ENCODE measurements around the gene UGT1A4.

UGT1A4 gene

DNA sequence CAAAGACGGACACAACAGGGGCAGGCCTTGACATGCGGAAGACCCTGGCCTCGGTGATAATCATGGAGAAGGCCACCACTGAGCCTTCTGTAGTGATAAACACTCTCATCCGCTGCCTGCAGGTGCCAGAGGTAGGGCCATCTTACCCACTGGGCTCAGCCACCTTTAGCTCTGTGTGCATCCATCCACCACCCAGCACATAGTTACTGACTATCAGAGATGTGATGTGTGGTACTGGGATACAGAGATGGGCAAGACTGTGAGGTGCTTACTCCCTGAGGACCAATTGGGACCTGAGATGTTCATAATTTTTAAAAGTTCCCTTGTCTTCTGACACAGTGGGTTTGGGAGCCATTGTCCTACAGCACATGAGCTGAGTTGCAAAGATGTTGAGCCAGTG is 61.2 kb downstream of the UGT1A4 start:
- Mint-ChIP-seq H3K4me1 (no peaks in the 10 kb centered on the region), H3K36me3 (no peaks in the 10 kb centered on the region), H3K9me3 (peaks cover 11% of the 10 kb centered on the region), H3K27ac (no peak overlapping the region), H3K4me3 (no peak overlapping the region)
- peak; percentile 28 for ATAC-seq
- no peak for DNase-seq (ENCODE audit: low spot score in 2 of 2)

DNA sequence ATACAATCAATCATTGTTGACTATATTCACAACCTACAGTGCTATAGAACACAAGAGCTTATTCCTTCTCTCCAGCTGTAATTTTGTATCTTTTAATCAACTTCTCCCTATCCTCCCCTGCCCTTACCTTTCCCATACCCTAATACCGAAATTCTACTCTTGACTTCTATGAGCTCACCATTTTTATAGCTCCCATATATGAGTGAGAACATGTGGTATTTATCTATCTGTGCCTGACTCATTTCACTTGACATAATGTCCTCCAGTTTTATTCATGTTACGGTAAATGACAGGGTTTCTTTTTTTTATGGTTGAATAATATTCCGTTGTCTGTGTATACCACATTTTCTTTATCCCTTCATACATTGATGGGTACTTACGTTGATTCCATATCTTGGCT is 62.2 kb downstream of the UGT1A4 start:
- no peaks in the 10 kb centered on the region for H3K4me1 Mint-ChIP-seq
- no peak overlapping the region for H3K27ac Mint-ChIP-seq
- no peaks in the 10 kb centered on the region for H3K36me3 Mint-ChIP-seq
- H3K4me3 Mint-ChIP-seq, result no peak overlapping the region
- peaks cover 10% of the 10 kb centered on the region for H3K9me3 Mint-ChIP-seq
- no peak for ATAC-seq
- no peak for DNase-seq (ENCODE audit: low spot score in 2 of 2)

DNA sequence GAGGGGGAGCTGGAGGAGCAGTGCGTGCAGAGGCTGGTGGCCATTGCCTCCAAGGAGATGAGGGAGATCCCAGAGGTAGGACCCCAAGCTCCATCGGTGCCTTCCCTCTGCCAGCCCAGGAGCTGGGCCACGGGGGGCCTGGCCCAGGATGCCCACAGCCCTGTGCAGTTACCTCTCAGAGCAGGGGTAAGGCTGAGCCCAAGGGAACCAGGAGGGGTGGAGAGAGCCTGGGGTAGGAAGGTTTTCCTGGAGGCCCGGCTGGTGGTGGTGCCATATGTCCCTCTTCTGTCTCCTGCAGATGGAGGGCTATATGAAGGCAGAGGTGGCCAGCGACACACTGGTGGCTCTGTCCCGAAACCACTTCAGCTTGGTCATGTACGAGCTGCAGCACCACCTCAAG is 71.0 kb downstream of the UGT1A4 start:
- H3K4me1 Mint-ChIP-seq, result no peaks in the 10 kb centered on the region
- no peak overlapping the region for H3K27ac Mint-ChIP-seq

DNA sequence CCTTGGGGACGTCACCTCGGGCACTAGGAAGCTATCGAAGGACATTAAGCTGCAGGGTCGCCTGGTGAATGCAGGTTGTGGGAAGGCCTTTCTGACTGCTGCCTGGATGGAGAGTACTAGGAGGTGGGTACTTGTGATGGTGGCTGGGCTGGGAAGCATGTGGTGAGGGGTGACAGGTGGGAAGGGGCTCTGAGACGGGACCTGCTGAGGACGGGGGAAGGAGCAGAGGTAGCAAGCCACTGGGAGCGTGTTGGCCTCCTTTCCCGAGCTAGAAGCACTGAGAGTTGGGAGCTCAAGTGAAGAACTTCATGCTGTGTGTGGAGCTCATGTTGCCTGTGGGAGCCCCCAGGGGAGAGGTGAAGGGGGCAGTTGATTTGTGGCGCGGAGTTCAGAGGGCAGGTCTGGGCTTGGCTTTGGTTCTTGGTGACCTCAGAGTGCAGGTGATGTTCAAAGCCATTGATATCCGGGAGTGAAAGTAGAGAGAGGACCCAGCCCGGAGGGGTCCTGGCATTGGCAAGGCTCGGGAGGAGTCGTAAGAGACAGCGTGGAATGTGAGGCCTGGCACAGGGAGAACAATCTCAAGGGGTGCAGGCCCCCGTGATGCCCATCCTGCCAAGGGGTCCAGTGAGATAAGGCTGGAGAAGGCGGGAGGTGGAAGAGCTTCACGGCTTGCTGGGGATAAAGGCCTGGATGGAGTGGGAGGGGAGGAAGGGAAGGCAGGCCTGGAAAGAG is 72.8 kb downstream of the UGT1A4 start:
- DNase-seq (ENCODE audit: low spot score in 2 of 2) (no peak), ATAC-seq (no peak)
- Mint-ChIP-seq H3K4me3 (no peak overlapping the region), H3K9me3 (no peaks in the 10 kb centered on the region), H3K4me1 (no peaks in the 10 kb centered on the region), H3K27ac (no peak overlapping the region), H3K36me3 (no peaks in the 10 kb centered on the region)

More for the DNA sequence above, 71.0 kb downstream of the UGT1A4 start:
- ATAC-seq (peak; percentile 20), DNase-seq (ENCODE audit: low spot score in 2 of 2) (peak in 1 of 2 donors; percentile 39)
- Mint-ChIP-seq H3K9me3 (peaks cover 3% of the 10 kb centered on the region), H3K36me3 (no peaks in the 10 kb centered on the region), H3K4me3 (no peak overlapping the region)

DNA sequence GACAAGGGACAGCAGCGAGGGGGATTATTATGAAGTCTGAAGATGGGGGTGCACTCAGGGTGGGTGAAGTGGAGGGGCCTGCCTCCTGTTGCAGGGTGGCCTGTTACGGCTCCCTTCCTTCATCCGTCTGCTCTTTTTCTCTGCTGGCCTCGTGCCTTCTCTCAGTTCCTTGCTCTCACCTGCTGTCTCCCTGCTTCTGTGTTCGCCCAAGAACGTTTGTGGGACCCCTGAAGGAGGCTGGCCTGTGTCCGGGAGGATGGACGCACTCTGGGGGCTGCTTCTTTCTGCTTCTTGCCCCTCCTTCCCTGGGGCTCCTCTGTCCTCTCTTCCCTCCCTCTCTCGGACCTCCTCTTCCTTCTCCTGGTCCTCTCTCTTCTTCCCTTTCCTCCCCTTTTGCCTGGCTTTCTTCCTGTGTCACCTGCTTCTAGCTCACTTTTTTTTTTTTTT is 73.4 kb downstream of the UGT1A4 start:
- no peak for ATAC-seq
- no peak overlapping the region for H3K27ac Mint-ChIP-seq
- H3K4me3 Mint-ChIP-seq, result no peak overlapping the region
- no peaks in the 10 kb centered on the region for H3K9me3 Mint-ChIP-seq
- no peaks in the 10 kb centered on the region for H3K36me3 Mint-ChIP-seq
- peak in 1 of 2 donors; percentile 34 for DNase-seq (ENCODE audit: low spot score in 2 of 2)
- H3K4me1 Mint-ChIP-seq, result no peaks in the 10 kb centered on the region

DNA sequence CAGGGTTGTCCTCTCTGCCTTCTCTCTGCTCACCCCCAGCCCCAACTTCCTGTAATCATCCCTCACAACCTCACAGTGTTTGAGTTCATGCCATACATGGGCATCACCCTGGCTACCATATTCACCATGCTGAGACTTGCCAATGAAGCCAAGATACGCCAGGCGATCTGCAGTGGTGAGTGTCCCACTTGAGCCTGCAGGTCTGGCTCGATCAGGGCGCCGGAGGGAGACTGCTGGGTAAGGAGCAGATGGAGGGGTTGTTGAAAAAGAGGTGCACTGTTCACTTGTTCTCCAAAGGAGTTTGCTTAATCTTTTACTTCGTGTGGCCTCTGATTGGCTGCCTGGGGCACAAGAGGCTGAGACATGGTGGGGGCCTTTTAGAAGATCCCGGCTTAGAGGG is 74.2 kb downstream of the UGT1A4 start:
- no peak overlapping the region for H3K4me3 Mint-ChIP-seq
- DNase-seq (ENCODE audit: low spot score in 2 of 2), result no peak
- H3K9me3 Mint-ChIP-seq, result no peaks in the 10 kb centered on the region
- ATAC-seq, result no peak
- H3K36me3 Mint-ChIP-seq, result no peaks in the 10 kb centered on the region
- no peak overlapping the region for H3K27ac Mint-ChIP-seq
- no peaks in the 10 kb centered on the region for H3K4me1 Mint-ChIP-seq

DNA sequence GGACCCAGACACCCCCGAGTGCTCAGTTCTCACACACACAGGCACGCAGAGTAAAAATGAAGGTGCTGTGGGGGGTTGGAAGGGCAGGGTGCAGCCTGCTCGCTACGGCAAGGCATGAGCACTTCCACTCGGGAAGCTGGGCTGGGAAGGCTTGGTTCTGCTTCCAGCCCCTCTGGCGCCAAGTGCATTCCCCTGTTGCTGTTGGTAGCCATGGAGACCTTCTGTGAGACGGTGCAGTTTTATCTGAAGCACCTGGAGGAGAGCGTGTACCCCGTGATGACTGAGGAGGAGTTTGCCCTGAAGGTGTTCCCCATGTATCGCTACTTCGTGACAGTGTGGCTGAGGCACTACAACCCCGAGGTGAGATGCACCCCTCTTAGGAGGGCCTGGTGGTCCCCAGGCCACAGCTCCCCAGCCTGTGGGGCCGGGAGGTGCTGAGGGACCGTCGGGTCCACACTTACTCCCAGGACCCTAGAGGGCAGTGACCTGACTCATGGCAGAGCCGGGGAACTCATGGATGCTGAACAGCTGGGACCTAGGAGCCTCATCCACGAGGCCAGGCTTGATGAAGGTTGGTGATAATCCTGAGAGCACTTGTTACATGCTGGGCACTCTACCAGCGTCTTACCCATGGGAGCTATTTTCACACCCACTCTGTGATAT is 75.1 kb downstream of the UGT1A4 start:
- H3K36me3 Mint-ChIP-seq, result no peaks in the 10 kb centered on the region
- peak in 1 of 2 donors; percentile 28 for DNase-seq (ENCODE audit: low spot score in 2 of 2)
- no peaks in the 10 kb centered on the region for H3K4me1 Mint-ChIP-seq
- no peaks in the 10 kb centered on the region for H3K9me3 Mint-ChIP-seq
- ATAC-seq, result no peak
- no peak overlapping the region for H3K4me3 Mint-ChIP-seq
- H3K27ac Mint-ChIP-seq, result no peak overlapping the region

DNA sequence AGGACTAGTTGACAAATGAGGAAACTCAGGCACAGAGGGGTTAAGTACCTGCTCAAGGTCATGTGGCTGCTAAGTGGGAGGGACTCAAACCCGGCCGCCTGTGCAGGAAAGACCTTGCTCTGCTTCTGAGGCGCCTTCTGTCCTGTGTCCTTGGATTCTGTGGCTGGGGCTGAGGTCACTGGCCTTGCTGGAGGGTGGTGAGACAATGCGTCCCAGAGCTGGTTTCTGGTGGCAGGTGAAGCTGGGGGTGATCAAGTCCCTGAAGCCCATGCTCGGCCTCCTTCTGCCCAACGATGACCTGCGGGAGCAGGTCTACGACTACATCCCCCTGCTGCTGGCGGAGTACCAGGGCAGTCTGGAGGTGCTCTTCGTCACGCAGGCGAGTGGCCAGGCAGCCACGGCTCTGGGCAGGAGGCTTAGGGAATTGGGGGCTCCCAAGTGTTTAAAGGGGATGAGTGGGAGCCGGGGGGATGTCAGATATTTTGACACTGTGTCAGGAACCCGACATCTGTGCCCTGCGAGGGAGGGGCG is 75.7 kb downstream of the UGT1A4 start:
- H3K4me3 Mint-ChIP-seq, result no peak overlapping the region
- no peaks in the 10 kb centered on the region for H3K9me3 Mint-ChIP-seq
- H3K36me3 Mint-ChIP-seq, result no peaks in the 10 kb centered on the region
- H3K4me1 Mint-ChIP-seq, result no peaks in the 10 kb centered on the region
- ATAC-seq, result no peak
- DNase-seq (ENCODE audit: low spot score in 2 of 2), result peak in 1 of 2 donors; percentile 38
- no peak overlapping the region for H3K27ac Mint-ChIP-seq

DNA sequence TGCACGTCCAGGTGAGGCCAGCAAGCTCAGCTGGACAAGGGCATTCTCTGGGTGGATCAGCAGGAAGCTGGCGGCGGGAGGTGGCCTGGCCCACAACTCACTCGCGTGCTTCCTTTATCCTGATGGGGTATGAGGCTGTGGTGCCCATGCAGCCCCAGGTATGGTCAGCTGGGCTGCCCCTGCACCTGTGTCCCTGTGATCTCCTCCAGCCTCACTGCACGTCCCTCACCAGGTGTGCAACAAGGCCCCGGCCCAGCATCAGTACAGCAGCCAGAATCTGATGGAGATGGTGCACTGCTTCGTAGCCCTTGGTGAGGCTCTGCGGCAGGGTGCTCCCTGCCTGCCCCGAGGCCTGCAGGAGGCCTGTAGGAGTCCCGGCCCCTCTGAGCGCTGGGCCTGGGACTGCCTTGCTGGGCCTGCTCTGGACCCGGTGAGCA is 77.2 kb downstream of the UGT1A4 start:
- H3K36me3 Mint-ChIP-seq, result no peaks in the 10 kb centered on the region
- no peak overlapping the region for H3K4me3 Mint-ChIP-seq
- H3K9me3 Mint-ChIP-seq, result no peaks in the 10 kb centered on the region
- no peak for ATAC-seq
- no peak overlapping the region for H3K27ac Mint-ChIP-seq
- DNase-seq (ENCODE audit: low spot score in 2 of 2), result peak in 1 of 2 donors; percentile 38
- H3K4me1 Mint-ChIP-seq, result no peaks in the 10 kb centered on the region

DNA sequence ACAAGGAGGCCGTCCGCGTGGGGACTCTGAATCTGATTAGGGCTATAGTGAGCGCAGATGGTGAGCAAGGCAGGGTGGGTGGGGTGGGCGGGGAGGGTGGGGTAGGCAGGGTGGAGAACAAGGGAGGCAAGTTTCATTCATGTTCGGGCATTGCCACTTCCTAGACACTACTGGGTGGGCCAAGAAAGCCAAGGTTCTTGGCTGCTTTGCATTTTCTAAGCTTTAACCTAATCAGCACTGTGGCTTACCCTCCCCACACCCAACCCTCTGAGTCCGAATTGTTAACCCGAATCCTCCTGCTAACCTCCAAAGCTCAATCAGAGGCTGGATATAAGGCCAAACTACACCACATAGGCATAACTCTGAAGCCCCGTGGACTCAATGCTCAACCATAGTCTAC is 77.7 kb downstream of the UGT1A4 start:
- Mint-ChIP-seq H3K4me3 (no peak overlapping the region), H3K4me1 (peaks cover 3% of the 10 kb centered on the region), H3K27ac (no peak overlapping the region), H3K9me3 (no peaks in the 10 kb centered on the region), H3K36me3 (no peaks in the 10 kb centered on the region)
- ATAC-seq, result no peak
- peak in 1 of 2 donors; percentile 28 for DNase-seq (ENCODE audit: low spot score in 2 of 2)

DNA sequence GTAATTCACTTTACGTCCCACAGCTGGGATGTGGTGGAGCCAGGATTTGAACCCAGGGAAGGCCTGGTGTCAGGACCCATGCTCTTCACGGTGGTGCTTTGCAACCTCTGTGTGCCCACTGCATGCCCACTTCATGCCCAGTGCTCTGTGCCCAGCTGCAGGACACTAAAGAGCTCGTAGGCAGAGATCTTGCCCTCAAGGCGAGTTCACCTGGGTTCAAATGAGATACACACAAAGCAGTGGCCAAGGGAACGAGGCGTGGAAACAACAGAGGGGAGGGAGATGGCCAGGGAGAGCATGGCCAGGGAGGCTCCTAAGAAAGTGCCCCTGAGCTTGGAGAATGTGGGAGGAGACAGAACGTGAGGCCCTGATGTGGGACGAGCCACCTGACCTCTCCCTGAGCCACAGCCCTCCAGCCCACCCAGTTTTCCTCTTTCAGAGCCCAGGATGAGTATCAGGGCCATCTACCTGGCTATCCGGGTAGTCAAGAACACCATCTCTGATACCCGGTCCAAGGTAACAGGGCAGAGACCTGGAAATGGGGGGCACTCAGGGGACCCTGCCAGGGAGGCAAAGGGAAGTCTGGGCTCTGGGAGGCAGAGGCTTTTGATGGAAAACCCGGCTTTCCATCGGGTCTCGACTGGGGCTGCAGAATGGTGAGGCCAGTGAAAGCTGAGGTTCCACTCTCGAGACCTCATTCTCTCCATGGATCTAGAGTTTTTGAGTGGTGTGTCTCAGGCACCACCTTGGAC is 80.0 kb downstream of the UGT1A4 start:
- Mint-ChIP-seq H3K27ac (no peak overlapping the region), H3K4me3 (no peak overlapping the region), H3K36me3 (no peaks in the 10 kb centered on the region), H3K4me1 (peaks cover 7% of the 10 kb centered on the region), H3K9me3 (no peaks in the 10 kb centered on the region)
- ATAC-seq, result no peak
- no peak for DNase-seq (ENCODE audit: low spot score in 2 of 2)

DNA sequence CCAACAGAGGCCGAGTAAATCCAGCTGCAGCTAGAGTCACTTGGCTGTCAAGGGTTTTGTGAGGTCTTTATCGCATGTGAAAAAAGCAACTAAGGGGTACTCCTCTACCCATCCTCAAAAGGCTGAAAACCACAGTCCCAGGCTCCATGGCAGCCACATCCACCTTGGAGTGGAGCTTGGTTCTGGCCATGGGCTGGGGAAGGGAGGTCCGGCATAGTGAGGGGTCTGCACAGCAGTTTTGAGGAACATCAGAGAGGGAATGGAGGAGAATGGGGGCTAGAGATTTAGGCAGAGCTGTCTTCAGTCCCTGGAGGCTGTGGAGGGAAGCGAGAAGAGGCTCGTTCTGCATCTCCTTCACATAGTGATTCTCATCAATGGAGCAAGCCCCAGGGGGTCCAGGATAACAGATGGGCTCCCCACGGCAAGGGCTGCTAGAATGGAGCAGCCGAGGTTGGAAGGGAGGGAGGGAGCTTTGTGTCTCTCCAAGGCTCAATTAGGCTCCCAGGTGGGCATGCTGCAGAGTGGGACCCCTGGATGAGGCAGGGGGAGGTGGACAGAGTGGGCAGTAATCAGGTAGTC is 80.6 kb downstream of the UGT1A4 start:
- H3K36me3 Mint-ChIP-seq, result no peaks in the 10 kb centered on the region
- H3K9me3 Mint-ChIP-seq, result no peaks in the 10 kb centered on the region
- ATAC-seq (no peak), DNase-seq (ENCODE audit: low spot score in 2 of 2) (no peak)
- H3K4me3 Mint-ChIP-seq, result no peak overlapping the region
- H3K27ac Mint-ChIP-seq, result no peak overlapping the region
- H3K4me1 Mint-ChIP-seq, result peaks cover 7% of the 10 kb centered on the region

DNA sequence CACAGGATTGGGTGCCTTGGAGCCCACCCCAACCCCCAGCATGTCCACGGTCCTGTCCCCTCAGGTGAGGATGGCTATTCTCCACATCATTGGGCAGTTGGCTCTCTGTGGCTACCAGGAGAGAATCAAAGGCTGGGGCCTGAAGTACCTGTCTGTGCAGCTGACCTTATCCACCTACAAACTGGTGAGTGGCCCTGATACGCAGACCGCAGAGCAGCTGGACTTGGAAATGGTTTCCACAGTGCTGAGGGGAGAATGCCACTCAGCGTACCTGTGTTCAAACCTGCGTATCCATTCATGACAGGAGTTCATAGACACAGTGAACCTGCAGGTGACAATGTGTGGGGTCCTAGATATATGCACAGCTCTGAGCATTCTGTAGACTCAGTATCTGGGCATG is 81.2 kb downstream of the UGT1A4 start:
- DNase-seq (ENCODE audit: low spot score in 2 of 2) (no peak), ATAC-seq (no peak)
- no peak overlapping the region for H3K27ac Mint-ChIP-seq
- no peaks in the 10 kb centered on the region for H3K36me3 Mint-ChIP-seq
- peaks cover 7% of the 10 kb centered on the region for H3K4me1 Mint-ChIP-seq
- H3K4me3 Mint-ChIP-seq, result no peak overlapping the region
- no peaks in the 10 kb centered on the region for H3K9me3 Mint-ChIP-seq

DNA sequence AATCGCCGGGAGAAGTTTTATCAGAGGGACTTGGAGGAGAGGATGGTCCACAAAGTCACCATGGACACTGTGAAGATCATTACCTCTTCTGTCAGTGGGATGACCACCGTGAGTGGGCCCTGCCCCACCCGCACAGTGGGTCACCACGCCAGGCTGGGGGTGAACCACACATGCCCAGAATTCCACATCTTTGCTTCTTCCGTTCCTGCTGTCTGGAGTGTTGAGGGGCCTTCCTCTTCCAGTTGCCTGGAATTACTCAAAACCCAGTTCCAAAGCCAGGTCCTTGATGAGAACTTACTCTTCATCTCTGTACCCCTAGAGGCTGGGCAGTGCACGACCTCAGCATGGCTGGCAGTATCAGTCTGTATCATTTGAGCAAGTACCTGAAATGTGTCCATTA is 81.7 kb downstream of the UGT1A4 start:
- Mint-ChIP-seq H3K9me3 (no peaks in the 10 kb centered on the region), H3K4me3 (no peak overlapping the region), H3K4me1 (peaks cover 7% of the 10 kb centered on the region), H3K27ac (no peak overlapping the region), H3K36me3 (no peaks in the 10 kb centered on the region)
- DNase-seq (ENCODE audit: low spot score in 2 of 2), result no peak
- ATAC-seq, result no peak

Data from stimulated activated effector memory CD8-positive, alpha-beta T cell treated with anti-CD3 and anti-CD28 coated beads, Interleukin-12 subunit alpha, Interleukin-12 subunit beta, amount 100 ng/mL, for 72 hours (primary cell).